GM19455 (cell line): ENCODE measurements around the gene CEP170B.

Experiments used
- ATAC-seq: cut with Tn5 transposase; IDR thresholded peaks from one replicate; pipeline ENCODE4 v1.9.1; 2021; ENCODE audit not compliant: unreplicated experiment

The CEP170B gene

GRCh38 chr14:104929268-104930230 lies 64.5 kb downstream of the CEP170B start:
- ATAC-seq, result no peak

- ATAC-seq, result no peak
Observed at GRCh38 chr14:104930526-104931303, 65.6 kb downstream of the CEP170B start.

DNA sequence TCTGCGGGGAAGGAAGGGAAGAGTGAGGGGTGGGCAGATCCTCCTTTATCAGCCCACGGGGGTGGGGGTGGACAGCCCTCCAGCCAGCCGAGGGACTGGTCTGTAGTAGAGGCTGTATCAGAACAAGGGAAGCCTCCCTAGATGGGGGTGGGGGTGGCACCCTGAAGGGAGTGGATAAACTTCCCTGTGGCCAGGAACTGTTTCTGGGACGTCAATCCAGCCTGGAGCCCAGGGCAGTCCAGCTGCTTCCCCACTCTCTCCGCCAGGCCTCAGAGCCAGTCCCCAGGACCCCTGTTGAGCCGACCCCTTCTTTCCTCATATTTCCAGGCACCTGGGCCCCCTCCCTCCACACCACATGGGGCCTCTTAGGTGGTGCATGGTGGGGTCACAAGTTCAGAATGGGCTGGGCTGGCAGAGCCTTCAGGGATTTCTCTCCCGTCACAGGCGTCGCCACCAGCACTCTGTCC lies 66.3 kb downstream of the CEP170B start:
- ATAC-seq, result no peak

DNA sequence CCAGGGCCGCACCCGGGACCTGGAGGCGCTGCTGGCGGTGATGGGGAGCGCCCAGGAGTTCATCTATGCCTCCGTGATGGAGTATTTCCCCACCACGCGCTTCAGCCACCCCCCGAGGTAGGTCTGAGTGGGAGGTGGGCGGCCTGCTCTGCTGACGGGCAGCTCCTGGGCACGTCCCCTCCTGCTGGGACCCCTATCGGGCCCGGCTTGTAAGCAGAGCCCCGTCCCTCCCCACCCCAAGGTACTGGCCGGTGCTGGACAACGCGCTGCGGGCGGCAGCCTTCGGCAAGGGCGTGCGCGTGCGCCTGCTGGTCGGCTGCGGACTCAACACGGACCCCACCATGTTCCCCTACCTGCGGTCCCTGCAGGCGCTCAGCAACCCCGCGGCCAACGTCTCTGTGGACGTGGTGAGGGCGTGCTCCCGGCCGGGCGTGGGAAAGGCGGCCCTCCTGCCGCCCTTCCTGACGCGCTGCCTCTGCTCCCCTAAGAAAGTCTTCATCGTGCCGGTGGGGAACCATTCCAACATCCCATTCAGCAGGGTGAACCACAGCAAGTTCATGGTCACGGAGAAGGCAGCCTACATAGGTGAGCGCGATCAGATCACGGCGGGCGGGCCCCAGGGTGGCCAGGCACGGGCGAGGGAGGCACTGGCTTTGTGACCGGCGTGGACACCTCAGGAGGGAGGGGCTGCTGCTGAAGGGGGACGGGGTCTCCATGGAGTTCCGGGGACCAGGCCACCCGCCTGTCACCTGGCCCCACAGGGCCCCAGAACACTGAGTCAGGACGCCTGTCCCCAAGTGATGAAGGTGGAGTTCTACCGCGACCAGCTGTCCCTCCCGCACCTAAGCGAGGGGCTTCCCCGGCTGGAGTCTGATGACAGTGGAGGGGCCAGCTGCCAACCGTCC lies 67.0 kb downstream of the CEP170B start:
- ATAC-seq, result no peak

- ATAC-seq, result no peak
Observed at GRCh38 chr14:104932676-104933631, 67.9 kb downstream of the CEP170B start.

- ATAC-seq, result no peak
Observed at GRCh38 chr14:104933746-104934733, 69.0 kb downstream of the CEP170B start.

DNA sequence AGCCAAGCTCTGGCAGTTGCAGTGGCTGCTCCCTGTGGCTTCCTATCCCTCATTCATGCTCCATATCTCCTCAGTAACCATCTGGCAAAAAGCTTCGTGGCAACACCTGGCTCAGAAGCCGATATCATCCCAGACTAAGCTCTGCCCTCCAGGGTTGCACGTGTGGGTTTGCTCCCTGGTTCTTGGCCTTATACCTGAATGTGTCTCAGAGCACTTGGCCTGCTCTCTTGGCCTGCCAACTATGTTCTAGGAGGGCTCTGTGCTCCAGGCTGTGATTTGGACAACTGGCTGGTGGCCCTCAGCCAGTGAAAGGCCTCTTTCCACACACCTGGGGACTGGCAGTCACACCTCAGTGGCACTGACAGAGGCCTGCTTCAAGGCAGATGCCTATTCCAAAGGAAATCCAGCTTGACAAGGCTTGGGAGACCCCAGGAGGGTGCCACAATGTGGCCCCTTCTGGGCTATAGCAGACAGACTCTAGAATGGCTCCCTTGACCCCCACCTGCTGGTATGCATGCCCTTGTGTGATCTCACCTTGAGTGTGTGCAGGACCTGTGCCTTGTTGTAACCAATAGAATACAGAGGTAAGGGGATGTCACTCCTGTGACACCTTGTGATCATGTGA lies 70.1 kb downstream of the CEP170B start:
- no peak for ATAC-seq

DNA sequence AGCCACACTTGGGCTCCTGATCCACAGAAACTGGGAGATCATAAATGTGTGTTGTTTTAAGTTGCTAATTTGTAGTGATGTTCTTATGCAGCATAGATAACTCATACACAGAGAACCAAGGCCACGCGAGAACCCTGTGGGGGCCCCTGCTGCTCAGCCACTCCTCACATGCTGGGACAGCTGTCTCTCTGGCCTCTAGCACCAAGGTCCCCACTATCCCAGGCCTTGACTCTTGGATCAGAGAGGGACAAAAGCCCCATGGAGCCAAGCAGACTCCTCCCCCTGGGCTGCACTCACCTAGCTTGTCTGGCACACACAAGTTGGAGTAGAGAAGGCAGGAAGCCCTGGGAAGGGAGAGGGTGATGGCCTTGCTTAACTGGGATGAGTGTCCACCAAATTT lies 70.9 kb downstream of the CEP170B start:
- ATAC-seq, result no peak

DNA sequence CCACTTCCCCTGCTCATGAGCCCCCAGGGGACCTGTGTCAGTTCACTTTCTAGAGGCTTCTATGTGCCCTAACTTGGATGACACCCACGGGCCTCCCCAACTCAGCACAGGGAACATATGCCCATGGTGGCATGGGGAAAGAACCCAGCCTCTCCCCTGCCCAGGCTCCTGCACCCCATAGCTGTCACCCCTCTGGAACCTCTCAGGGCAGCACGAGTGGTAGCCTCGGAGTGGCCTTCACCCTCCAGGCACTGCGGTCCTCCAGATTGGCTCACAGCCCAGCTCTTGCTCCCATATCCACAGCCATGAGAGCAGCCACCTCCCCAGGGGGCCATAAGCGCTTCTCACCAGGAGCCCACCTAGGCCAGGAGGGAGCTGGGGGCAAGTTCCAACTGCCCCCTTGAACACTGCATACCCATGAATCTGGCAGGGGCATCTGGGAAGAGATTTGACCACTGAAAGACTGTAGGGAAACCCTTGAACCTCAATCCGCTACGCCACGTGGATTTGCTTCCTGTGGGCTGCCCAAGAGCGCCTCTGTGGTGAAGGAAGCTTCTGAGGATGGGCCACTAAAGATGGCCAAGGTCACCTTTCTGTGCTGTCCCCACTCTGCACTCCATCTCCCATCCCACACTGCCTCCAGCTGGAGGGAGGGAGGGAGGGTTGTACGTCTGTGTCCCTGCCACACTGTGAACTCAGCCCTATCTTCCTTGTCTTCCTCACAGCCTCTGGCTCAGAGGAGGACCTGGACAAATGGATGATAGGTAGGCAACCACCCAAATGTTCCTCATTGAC lies 71.5 kb downstream of the CEP170B start:
- ATAC-seq, result no peak

DNA sequence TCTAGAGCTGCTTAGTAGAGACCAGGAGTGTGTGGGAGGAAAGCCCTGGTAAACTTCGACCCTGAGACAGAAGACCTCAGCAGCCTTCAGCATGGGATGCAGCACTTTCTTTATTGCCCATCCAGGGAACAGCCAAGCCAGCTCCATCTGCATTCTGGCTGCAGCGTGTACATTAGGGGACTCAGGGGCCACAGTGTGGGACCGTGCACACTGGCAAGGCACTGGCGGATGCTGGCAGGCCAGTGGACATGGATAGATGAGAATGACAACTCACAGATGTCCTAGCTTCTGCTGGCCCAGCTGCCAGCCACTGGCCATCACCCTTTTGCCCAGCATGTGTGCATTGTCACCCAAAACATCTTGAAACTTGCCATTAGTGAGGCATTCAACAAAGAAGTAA lies 72.1 kb downstream of the CEP170B start:
- no peak for ATAC-seq

GRCh38 chr14:104937694-104938365 lies 72.8 kb downstream of the CEP170B start:
- no peak for ATAC-seq

GRCh38 chr14:104938436-104938835 lies 73.4 kb downstream of the CEP170B start:
- no peak for ATAC-seq

DNA sequence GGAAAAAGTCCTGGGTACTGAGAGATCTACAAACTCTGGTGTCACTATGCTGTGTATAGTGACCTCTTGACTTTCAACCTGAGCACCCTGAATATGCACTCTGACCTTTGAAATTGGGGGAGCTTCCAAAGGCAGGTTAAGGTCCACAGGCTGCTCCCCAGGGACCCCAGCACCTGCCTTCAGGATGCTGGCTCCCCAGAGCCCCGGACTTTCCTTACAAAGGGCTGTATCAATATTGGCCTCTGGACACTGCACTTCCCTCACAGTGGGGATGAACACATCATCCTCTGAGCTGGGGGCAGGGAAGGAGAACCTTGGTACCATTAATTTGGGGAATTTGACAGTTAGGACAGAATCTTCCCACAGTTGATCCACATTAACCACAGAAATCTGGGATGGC lies 73.9 kb downstream of the CEP170B start:
- ATAC-seq, result no peak

GRCh38 chr14:104939666-104940410 lies 74.8 kb downstream of the CEP170B start:
- ATAC-seq, result no peak

DNA sequence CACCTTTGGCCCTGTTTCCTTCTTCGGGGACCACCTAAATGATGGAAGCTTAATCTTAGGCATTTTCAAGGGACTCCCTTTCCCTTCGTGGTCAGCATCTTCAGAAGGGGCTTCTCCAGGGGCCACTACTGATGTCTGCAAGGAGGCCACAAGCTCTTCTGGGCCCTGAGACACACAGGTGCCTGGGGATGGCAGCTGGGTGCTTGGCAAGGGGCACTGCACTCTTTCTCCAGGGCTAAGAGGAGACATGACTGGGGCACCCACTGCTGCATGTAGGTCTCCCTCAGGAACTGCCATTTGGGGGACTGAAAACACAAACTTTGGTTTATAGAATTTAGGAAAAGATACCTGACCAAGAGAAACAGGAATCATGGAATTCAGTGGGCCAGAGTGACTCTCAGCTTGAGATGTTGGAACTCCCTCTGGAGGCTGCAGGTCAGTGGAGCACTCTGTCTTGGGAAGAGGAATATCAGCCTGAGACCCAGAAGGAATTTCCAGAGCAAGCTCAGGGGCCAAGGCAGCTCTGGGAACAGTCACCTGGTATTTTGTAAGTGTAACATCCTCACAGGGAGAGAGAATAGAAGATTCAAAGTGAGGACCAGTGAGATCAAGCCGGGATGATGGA lies 75.6 kb downstream of the CEP170B start:
- ATAC-seq, result no peak
